ENCODE results near the gene SFT2D1. TPM values are rescaled to one million over a fixed set of nuclear protein-coding genes. Genes with fewer than 3 reads are reported as not detected.

Gene SFT2D1
- total RNA-seq, 1 experiment from 2014 or later, result 50.7 TPM

DNA sequence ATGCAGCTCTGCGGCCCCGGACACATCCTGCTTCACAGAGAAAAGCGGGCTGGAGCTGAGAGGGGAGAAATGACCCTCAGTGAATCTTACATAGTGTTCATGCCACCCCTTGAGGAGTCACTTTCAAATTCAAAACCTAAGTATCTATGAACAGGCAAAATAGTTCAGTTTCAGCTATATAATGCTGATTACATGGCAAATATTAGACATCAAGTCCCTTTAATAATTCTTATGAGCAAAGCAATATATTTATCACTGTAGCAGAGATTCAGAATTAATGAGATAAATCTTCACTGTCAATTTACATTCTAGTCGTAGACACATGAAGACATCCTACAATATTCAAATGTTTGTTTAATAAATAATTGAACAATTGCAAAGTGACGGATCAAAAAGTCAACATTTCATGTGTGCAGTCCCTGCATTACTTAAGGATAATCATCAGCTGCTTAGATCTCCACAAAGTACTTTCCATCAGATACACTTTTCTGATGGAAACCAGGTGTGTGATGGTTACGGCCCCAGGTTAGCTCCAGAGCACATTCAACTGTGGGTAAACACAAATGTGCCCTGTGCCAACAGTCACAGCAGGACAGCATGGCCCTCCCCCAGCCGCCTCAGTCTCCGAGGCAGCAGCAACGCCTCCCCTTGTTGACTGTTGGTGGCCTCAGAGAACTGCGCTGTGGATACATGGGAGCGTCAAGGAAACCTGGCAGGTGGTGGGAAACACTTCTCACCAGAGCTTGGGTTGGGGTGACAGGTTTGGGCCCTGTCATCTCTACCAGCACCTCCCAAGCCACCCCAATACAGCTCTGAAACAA, 33.4 kb downstream of the SFT2D1 start:
- no peak for DNase-seq (ENCODE audit: extremely low read depth, low read depth)

DNA sequence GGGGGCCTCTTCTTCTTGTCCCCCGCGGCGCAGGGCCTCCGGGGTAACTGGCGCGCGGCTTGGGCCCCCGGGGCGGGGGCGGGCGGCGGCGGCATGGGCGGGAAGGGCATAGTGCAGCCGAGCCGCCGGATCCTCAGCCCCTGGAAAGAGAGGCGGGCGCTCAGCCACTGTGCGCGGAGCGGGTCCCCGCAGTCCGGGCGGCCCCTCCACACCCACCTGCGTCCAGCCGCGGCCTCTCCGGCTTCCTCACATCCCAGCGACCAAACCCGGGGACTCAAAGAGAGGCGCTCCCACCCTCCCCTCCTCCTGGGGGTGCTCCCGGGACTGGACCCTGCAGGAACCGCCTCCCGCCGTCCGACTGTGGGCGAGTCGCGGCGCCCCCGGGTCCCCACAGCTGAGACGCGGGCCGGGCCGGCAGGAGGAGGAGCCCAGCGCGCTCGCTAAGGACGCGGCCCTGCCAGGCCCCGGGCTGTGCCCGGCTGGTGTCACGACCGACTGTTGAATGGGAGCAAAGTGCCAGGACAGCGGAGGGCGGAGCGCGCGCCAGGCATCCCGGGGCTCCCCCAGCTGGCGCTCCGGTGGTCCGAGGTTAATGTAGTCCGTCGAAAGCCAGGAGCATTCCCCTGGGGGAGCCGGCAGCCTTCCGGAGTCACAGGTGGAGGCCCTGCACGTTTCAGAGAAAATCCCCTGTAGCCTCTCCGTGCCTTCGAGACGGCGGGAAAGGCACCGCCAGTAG, 34.1 kb downstream of the SFT2D1 start, which contains the start of gene PRR18:
PRR18 (minus strand) TSS at position 360 of the 736 bp plus-strand sequence; CDS start at position 110, 250 bp downstream.
- DNase-seq (ENCODE audit: extremely low read depth, low read depth), result no peak

DNA sequence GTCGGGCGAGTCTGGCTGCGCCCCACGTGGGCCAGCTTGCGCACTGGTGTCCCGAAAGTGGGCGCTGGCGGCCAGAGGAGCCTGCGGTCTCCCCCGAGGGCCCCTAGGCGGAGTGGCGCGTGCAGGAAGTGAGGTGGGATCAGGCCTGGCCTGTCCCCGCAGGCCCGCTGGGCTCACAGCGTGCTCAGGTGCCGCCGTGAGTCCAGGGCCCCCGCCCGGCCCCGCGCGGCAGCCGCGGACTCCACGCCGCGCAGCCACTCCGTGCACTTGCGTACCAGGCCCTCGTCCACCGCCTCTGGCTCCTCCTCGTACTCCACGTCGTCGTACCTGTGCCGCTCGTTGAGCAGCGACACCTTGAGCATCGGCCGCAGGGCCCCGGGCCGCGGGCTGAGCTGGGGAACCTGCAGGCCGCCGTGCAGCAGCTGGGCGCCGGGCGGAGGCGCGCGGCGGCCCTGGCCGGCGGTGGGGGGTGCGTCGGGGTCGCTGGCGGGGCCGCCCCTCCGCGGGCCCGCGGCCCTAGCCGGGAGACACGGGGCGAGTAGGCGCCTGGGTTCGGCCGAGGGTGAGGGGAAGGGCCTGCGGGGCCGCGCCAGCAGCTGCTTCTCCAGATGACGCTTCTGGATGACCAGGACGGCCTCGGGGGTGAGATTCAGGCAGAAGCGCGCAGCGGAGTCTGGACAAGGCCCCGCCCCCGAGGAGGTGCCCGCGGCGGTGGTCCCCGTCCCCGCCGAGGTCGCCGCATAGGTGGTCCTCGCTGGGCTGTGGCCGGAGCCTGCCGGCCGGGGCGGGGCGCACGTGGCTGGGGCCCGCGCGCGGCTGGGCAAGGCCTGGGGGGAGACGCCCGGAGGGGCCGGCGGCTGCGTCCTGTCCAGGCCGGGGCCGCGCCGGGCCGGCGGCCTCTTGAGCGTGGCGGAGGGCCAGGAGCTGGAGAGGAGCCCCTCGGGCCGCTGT, 35.0 kb downstream of the SFT2D1 start:
- DNase-seq (ENCODE audit: extremely low read depth, low read depth), result no peak

DNA sequence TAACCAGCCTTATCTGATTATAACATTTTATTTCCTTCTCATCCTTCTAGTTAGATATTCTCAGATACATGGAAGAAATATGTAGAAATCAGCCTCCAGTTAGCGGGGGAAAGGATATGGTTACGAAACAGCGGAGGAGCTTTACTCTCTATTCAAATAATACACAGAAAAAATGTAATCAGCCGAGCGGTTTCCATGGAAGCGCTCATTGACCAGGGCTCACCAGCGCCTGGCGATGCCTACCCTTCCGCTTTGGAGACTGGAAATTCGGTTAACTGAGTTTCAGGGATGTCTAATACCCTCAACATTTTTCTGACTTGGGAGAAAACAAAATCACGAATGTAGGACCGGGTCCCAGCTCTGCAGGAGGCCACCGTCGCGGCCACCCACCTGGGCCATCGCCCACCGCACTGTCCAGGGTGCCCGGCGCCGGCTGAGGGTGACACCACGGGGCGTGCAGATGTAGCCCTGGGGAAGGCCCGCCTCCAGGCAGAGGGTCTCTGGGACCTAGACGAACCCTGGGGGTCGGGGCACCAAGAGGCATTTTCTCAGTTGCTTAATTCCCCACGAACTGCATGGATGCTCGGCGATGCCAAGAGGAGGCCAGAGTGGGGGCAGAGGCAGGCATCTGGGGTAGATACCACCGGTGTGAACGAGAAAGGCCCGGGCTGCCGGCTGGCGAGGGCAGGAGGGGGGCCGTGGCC, 35.8 kb downstream of the SFT2D1 start:
- no peak for DNase-seq (ENCODE audit: extremely low read depth, low read depth)

DNA sequence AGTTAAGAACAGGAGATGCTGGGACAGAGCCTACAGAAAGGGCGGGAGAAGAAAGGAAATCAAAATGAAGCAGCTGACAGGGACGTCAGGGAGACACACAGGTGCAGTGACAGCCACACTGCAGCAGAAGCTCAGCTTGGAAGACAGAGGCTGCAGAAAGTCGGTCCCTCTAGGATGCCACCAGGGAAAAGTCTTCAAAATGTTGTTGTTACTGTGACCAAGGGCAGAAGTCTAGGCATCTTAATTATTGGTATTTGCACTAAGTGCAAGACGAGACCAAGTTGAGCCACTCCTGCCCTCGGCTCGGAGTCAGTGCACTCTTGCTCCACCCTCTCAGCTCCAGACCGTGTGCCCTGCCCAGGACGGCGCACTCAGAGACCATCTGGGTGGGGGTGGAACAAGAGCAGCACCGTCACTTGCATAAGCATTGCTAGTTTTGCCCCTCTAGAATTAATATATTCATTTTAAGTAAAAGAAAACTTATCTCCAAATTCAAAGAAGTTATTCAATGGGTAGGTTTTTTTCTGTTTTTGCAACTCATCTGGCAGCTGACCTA, 36.7 kb downstream of the SFT2D1 start:
- DNase-seq (ENCODE audit: extremely low read depth, low read depth), result no peak

DNA sequence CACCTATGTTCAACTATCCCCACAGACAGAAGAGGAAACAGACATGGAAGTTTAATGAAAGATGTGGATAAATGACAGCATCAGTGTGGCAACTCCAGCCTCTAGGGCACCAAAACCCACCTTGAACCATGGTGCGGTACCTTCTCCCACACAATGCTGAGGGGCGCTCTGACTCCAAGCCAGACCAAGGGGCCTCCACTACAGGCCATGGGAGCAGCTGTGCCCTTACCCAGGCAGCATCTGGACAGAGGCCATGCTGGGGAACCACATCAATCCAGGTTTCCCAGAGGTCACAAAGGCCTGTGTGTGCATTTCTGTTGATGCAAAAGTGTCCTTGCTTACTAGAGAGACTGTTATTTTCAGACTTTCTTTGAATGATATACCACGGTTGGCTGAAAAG, 38.2 kb downstream of the SFT2D1 start:
- DNase-seq (ENCODE audit: extremely low read depth, low read depth), result no peak

DNA sequence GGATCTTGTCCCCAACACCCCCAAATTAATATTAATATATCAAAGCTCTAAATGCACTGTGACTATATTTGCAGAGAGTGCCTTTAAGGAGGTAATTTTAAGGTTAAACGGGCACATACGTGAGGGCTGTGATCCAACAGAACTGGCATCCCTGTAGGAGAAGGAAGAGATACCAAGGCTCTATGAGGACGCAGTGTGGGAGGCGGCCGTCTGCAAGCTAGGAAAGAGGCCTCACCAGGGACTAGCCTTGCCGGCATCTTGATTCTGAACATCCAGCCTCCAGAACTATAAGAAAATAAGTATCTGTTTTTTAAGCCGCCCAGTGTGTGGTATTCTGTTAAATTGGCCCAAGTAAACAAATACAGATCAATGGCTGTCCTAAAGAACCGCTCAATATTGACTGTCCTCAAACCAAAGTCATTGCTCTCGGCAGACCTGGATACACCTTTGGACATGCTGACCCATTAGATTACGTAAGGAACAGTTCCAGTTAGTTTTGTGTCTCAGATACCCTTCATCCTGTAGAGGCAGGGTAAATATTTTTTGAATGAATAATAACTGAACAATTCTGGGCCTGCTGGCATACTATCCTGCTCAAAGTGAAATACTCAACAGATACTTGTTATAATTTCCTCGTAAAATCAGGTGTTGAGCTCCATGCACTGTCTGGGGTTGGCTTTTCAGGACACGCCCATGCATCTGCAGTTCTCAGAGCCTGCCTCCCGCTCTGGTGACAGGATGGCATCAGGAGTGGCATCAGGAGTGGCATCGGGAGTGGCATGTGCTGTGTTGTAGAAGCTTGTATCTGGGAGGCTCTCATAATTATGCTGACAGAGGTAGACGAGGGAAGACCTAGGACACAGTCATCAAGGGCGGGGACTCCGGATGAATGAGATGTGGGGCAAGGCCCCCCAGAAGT, 40.5 kb downstream of the SFT2D1 start:
- DNase-seq (ENCODE audit: extremely low read depth, low read depth), result no peak

DNA sequence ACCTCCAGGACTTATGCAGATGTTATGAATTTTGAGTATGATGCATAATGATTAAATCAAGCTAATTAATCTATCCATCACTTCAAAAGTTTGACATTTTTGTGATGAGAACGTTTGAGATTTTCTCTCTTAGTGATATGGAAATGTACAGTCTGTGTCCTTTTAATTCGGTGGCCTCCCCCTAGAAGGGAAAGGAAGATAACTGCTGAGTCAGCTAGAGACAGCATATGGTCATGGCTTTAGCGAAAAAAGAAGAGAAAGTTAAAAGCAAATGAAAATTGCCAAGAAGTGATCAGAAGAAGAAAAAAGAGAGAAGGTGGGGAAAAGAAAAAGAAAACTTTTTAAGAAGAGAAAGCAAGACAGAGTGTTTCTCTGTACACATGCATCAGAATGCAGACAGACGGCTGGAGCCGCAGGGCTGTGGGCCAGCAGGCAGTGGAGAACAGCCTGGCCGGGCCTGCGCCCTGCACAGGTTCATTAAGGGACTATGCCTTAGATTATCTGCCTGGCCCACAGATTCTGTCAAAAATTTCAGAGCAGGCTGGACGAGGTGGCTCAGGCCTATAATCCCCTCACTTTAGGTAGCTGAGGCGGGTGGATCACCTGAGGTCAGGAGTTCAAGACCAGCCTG, 41.9 kb downstream of the SFT2D1 start:
- no peak for DNase-seq (ENCODE audit: extremely low read depth, low read depth)

DNA sequence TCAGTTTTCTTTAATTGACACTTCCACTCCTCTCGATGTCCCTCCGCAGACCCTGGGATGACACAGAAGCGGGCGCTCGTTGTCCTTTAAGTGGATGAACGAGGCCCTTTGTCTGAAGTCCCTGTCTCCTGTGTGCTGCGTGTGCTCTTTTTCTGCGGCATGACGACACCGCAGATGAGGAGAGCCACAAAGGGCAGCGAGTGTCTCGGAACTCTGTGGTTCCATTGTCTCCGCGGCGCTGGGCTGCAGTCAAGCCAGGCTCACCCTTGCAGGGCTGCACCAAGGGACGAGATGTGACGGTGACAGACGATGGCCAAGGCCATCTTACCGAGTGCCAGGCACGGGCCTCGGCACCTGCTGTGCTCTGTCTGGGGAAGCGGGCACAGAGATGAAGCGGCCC, 44.7 kb downstream of the SFT2D1 start:
- DNase-seq (ENCODE audit: extremely low read depth, low read depth), result no peak

DNA sequence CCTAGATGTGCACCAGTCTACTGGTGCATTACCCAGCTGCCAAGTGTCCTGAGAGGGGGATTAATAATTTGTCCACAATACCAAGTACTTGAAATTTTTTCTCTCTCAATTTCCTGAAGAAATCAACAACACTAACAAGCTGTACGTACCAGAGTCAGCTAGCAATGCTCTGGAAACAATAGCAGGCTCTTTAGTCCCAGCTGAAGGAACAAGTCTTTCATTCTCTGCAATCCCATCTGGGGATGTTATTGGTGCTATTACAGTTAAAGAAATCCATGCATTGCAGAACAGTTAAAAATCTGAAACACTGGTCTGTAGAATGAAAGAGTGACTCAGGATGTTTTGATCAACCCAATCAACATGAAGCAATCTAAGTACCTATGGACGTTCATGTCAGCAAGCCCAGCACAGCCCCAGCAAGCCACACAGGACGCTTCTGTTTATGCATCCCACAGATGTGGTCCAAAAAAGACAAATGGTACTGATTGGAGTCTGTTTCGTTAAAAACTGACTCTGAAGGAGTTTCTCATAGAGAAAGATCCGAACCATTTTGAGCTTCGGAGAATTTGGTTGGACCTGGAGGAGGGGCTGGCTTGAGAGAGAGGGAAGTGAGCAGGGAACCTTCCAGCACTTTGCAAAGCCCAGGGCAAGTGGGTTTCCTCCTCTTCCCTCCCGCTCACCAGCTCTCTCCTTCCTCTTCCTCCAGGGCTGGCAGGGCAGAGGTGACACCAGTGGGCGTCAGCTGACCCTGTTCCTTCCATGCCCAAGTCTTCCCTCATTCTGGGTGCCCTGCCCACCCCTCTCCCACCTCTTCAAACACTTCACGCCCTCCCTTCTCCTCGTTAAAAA, 46.1 kb downstream of the SFT2D1 start:
- no peak for DNase-seq (ENCODE audit: extremely low read depth, low read depth)

DNA sequence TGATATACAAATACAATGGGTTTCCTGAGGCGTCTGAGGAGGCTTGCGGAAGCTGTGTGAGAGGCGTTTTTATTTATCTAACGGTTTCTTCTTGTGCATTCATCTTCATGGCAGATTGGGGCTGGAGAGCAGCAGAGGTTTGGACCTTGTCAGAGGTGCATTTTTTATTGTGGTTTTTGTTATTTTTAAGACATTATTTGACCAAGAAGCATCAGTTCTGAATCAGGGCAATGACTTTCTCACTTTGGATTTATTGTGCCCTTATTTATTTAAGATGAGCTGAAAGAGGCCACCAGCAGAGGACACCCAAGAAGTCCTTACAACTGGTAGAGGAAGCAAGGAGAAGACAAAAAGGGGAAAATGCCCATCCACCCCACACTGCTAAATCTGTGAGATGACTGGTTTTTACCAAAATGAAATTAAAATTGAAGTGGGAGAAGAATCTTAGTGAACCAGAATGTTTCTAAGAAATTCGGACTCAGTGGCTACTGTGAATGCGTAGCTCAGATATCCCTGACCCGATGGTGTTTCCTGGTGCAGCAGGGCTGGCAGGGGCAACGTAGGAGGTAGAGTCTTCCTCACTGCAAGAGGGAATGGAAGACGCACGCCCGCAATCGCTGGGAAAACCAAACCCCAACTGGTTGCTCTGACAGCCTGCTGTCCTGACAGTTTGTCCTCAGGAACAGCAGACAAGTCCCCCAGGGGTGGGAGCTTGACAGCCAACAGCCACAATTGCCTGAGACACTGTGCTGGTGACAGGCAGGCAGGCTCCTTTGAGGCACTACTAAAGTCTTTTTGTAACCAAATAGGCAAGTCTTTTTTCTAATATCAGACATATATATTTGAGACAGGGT, 48.4 kb downstream of the SFT2D1 start:
- no peak for DNase-seq (ENCODE audit: extremely low read depth, low read depth)

DNA sequence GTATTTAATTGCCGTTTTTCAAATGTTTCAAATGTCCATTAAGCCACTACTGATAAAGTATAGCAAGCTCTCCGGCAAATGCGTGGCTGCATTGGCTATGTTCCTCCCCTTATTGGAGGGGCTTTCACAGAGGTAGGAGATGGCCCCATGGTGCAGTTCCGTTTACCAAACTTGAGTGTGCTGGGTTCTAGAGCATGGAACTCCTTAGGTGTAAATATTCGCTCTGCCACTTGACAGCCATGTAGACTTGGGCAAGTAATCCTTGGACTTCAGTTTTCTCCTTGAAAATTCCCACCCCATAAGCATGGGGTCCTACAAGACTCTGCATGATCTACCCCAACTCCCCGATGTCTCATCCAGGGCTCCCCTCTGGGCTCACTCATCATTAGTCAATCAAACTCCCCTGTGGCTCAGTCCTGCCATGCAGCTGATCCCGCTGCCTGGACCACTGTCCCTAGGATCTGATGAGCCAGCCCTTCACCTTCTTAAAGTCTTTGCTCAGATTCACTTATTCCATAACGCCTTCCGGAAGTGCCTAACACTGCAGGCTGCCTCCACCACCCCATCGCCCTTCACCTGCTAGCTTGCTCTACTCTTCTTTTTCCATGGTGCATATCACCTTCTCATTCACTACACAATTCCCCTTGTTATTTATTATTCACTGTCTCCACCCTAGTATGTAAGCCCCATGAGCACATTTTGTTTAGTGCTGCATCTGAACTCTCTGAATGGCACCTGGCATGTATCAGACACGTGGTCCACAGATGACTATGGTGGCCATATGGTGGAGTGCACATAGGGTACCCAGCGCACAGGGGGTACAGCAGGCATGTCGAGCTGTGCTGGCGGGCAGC, 52.9 kb downstream of the SFT2D1 start:
- no peak for DNase-seq (ENCODE audit: extremely low read depth, low read depth)

DNA sequence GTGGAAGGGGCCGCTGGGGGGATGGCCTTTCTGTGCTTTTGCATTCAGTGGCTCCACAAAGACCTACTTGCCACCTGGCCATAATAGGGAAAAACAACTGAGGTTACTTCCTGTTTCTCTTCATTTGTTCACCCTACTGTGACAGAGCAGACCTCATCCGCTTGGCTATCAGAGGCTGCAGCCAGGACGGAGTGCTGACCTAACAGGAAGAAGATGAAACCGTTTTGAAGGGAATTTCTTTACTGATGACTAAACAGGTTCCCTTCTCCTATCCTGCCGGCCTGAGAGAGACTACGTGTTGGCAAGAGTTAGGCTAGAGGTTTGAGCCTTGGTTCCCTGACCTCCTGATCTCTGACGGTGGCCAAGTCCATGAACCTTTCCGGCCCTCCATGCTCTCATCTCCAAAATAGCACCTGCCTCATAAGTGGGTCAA, 55.5 kb downstream of the SFT2D1 start:
- no peak for DNase-seq (ENCODE audit: extremely low read depth, low read depth)

DNA sequence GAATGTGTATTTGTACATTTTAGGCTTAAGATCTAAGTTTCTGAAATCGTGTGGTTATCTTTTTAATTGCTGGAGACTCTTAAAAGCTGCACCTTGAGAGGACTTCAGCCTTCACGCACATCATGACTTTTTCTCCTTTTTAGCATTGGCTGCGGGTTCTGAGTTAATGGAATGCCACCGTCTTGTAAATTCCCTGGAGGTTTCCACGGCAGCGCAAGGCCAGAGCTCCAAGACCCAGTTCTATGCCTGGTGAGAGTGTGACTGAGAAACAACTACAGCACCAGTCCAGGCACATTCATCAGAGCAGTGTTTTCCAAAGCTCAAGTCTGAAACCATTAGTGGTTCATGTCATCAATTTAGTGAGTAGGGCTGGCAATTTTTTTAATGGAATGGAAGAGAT, 57.1 kb downstream of the SFT2D1 start:
- DNase-seq (ENCODE audit: extremely low read depth, low read depth), result no peak

DNA sequence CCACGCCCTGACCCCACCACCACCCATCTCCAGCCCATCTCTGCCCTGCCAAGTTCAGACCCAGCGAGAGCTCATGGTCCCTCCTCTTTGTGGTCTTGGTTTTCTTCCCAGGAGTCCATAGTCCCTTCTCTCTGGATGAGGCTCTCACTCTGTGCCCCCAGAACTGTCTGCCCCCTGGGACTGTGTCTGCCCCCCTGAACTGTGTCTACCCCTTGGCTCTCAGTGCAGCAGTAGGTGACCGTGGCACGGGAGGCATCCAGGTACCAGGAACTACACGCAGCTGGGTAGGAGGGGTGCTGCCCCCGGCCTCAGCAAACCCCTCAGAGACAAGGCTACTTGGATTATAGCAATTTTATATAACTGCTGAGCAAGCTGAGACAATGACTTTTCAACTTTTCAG, 57.7 kb downstream of the SFT2D1 start:
- DNase-seq (ENCODE audit: extremely low read depth, low read depth), result no peak
